Activated T-cell treated with anti-CD3 and anti-CD28 coated beads, Interleukin-2, amount 50 U/mL, for 72 hours (primary cell): ENCODE data around the gene NRXN2. TPM values are rescaled to one million over a fixed set of nuclear protein-coding genes. Genes with fewer than 3 reads are reported as not detected.
A peak's percentile ranks its signal among the peaks of the same experiment; 100 is the strongest.

Experiments used
- ATAC-seq, 2 donors: fragments of 150-1000 bp; cut with Tn5 transposase; replicated peaks in 1 of 2; 2 replicates each; pipeline ENCODE4 v1.10.0; 2021; ENCODE audit warnings: moderate library complexity in 2 of 2, mild to moderate bottlenecking in 1 of 2
- DNase-seq, 2 donors: peaks; one replicate each; pipeline ENCODE4 v3.0.0; 2021 to 2022; ENCODE audit warnings: mixed read lengths in 1 of 2
- H3K27ac Mint-ChIP-seq: one replicate; pipeline ENCODE4 v1.8.0; 2022; ENCODE audit warnings: mild to moderate bottlenecking, moderate library complexity, mixed read lengths
- H3K27me3 Mint-ChIP-seq: one replicate; pipeline ENCODE4 v1.8.0; 2022; ENCODE audit warnings: low read depth, mixed read lengths
- H3K36me3 Mint-ChIP-seq, 2 donors: one replicate each; pipeline ENCODE4 v1.8.0; 2022; ENCODE audit warnings: mixed read lengths in 2 of 2, mild to moderate bottlenecking in 1 of 2; ENCODE audit not compliant: insufficient read depth in 2 of 2
- H3K4me1 Mint-ChIP-seq: one replicate; pipeline ENCODE4 v1.8.0; 2022; ENCODE audit warnings: low read depth, mixed read lengths
- H3K4me3 Mint-ChIP-seq, 2 donors: one replicate each; pipeline ENCODE4 v1.8.0; 2022; ENCODE audit warnings: mild to moderate bottlenecking in 2 of 2, mixed read lengths in 2 of 2, moderate library complexity in 2 of 2
- H3K9me3 Mint-ChIP-seq, 2 donors: one replicate each; pipeline ENCODE4 v1.8.0; 2022; ENCODE audit warnings: mixed read lengths in 2 of 2
- total RNA-seq, 2 donors: library from RNA; stranded (reverse); gene quantifications; one replicate each; pipeline ENCODE4 v1.2.3, GENCODE V29; 2022

Gene NRXN2
- total RNA-seq = under 1 TPM; 0.37 to 0.55 TPM

DNA sequence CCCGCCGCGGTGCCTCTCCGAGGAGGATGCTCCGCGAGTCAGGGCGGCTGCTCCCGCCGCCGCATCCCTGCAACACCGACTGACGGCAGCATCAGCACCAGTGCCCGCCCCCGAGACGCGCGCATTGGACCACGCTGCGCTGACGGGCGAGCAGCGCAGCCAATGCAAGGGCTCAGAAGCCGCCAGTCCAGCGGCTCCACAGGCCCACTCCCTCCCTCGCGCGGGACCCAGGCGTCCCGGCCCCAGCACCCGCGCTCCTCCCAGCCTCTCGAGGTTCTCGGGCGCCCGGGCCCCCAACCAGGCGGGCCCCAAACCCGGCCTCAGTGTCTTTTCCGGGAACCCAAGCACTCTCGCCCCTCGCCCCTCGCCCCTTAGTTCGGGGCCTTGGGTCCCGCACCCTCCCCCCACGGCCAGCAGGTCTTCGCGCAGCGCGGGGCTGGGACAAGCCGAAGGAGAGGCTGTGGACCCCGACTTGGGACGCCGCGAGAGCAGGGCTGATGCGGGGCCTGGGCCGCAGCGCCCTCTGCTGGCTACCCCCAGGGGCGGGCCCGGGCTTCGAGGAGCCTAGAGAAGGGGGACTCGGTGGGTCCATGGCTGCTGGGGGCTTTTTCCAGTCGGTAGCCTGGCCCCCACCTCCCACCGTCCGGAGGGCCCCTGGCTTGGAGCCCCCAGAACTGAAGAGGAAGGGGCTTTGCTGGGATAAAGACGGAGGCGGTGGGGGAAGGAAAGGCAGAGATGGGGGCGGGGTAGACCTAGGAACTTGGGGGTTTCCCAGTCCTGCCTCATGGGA is at the start of gene NRXN2:
TSS of gene NRXN2 (minus strand) at position 81 of the 790 bp plus-strand sequence. CDS start 9,498 bp downstream, outside the sequence.
- H3K4me3 Mint-ChIP-seq = peak within 1 kb of the TSS; percentile 75 to 76
- H3K27ac Mint-ChIP-seq = peak within 1 kb of the TSS; percentile 44
- ATAC-seq = peak; percentile 99

GRCh38 chr11:64772303-64773018 is 49.5 kb upstream of the NRXN2 start:
- Mint-ChIP-seq H3K36me3 (peaks cover 37 to 91% of the 10 kb centered on the region in 2 donors), H3K27me3 (no peaks in the 10 kb centered on the region), H3K4me1 (peaks cover 96% of the 10 kb centered on the region), H3K4me3 (peak overlapping the region; percentile 20 to 70), H3K9me3 (no peaks in the 10 kb centered on the region), H3K27ac (peak overlapping the region; percentile 97)
- DNase-seq (no peak), ATAC-seq (no peak)

More for the DNA sequence above, at the start of gene NRXN2:
- Mint-ChIP-seq H3K4me1 (peaks cover 20% of the 10 kb centered on the region), H3K27me3 (peaks cover 31% of the 10 kb centered on the region), H3K36me3 (no peaks in the 10 kb centered on the region), H3K9me3 (no peaks in the 10 kb centered on the region)
- peak; percentile 92 for DNase-seq

GRCh38 chr11:64771861-64772260 is 48.9 kb upstream of the NRXN2 start:
- Mint-ChIP-seq H3K9me3 (no peaks in the 10 kb centered on the region), H3K36me3 (peaks cover 31 to 89% of the 10 kb centered on the region in 2 donors), H3K4me3 (peak overlapping the region; percentile 20 to 70), H3K4me1 (peaks cover 96% of the 10 kb centered on the region), H3K27ac (peak overlapping the region; percentile 97), H3K27me3 (no peaks in the 10 kb centered on the region)
- ATAC-seq (no peak), DNase-seq (no peak)

- DNase-seq (no peak), ATAC-seq (no peak)
- peak overlapping the region; percentile 97 for H3K27ac Mint-ChIP-seq
- no peaks in the 10 kb centered on the region for H3K9me3 Mint-ChIP-seq
- no peaks in the 10 kb centered on the region for H3K27me3 Mint-ChIP-seq
- peaks cover 91% of the 10 kb centered on the region for H3K4me1 Mint-ChIP-seq
- H3K4me3 Mint-ChIP-seq = no peak overlapping the region
- peaks cover 22 to 77% of the 10 kb centered on the region in 2 donors for H3K36me3 Mint-ChIP-seq
These were observed 47.1 kb upstream of the NRXN2 start for GRCh38 chr11:64770120-64770519.

DNA sequence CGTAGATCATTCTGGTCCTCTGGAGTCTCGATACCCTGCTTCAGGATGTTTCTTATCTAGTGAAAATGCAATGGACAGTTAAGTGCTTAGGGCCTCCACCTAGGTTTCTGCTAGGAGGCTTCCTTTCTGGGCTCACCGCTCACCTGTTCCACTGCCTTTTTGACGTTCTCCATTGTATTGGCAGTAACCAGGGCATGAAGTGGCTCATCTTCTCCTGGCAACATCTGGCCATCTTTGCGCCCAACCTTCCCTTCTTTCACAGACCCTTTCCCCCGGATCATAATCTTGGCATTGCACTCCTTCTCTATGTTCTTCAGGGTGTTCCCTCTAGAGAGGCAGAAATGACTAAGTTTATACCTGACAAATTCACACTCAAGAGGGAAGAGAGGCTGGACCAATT is 46.3 kb upstream of the NRXN2 start:
- DNase-seq (no peak), ATAC-seq (no peak)
- Mint-ChIP-seq H3K4me1 (peaks cover 91% of the 10 kb centered on the region), H3K27ac (peak overlapping the region; percentile 11), H3K9me3 (no peaks in the 10 kb centered on the region), H3K27me3 (no peaks in the 10 kb centered on the region), H3K4me3 (no peak overlapping the region), H3K36me3 (peaks cover 24 to 76% of the 10 kb centered on the region in 2 donors)

DNA sequence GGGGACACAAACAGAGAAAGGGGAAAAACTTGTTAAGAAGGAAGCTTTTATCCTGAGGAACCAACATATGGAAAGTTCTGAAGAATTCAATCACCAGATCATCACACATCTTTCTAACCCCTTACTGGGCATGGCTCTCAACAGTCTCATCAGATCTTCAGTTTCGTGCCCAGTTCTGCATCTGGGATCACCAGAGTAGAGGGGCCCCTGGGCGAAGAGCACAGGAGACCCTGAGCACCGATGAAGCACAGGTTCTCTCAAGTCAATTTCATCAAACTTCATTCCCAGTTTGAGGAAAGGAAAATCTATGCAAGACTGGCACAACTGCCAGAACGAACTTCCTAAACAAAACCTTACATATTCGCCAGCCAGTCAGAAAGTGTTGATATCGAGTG is 45.3 kb upstream of the NRXN2 start:
- ATAC-seq (no peak), DNase-seq (no peak)
- Mint-ChIP-seq H3K9me3 (no peaks in the 10 kb centered on the region), H3K27ac (no peak overlapping the region), H3K36me3 (peaks cover 20 to 70% of the 10 kb centered on the region in 2 donors), H3K4me1 (peaks cover 91% of the 10 kb centered on the region), H3K27me3 (no peaks in the 10 kb centered on the region), H3K4me3 (peak overlapping the region in 1 of 2 donors; percentile 50)

DNA sequence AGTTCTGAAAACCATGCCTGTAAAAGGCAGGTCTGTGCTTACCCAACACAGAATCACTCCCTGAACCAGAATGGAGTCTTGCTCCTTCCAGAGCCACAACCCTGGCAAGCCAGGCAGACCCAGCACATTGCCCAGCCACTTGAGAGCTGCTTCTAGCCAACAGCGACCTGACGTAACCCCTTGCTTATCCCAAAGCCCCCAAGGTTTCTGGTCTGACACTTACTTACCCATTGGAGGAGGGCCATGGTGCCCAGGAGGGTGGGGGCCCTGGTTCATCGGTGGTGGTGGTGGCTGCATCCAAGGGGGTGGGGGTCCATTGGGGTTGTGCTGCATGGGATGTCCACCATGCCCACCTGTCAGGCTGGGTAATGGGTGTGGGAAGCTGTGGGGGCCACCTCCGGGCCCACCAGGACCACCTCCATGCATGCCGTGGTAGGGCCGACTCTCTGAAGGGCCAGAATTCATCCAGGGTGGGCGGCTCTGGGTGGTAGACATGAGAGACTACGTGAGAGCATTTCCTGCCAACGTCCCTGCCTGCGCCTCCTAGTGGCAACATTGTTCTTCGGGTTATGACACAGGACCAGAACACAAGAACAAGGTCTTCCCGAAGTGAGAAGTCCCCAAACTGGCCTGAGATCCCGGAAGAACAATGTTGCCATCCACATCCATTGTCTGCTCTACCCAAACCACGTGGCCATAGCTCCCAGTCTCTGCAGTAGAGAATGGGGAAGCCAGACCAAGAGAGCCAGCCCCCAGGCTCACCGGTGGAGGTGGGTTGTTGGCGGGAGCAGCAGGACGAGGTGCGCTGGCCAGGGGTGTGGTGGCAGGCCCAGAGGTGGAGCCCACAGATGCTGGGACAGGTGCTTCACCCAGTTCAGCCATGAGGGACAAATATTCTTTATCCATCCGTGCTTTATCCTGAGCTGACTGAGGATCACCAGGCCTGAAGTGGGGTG is 44.6 kb upstream of the NRXN2 start:
- Mint-ChIP-seq H3K9me3 (no peaks in the 10 kb centered on the region), H3K27ac (peak overlapping the region; percentile 86), H3K4me1 (peaks cover 91% of the 10 kb centered on the region), H3K4me3 (peak overlapping the region in 1 of 2 donors; percentile 50), H3K36me3 (peaks cover 20 to 69% of the 10 kb centered on the region in 2 donors), H3K27me3 (no peaks in the 10 kb centered on the region)
- DNase-seq = peak; percentile 83 to 85
- ATAC-seq = peak; percentile 48 to 53

DNA sequence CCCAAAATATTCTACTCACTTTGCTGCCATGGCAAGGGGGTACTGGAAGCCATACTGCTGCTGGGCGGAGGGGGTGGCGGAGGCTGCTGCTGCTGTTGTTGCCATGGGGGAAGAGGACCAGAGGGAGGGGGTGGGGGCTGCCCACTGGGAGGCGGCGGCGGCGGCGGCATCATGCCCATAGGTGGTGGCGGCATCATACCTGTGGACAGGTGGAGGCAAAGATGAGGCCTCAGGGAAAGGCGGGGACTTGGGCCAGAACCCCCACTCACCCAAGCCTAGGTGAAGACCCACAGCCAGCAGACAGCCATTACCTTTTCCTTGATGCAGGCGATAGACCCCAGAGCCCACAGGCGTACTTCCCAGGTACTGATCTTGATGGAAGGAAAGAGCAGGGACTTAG is 43.9 kb upstream of the NRXN2 start:
- peaks cover 91% of the 10 kb centered on the region for H3K4me1 Mint-ChIP-seq
- H3K36me3 Mint-ChIP-seq = peaks cover 20 to 62% of the 10 kb centered on the region in 2 donors
- H3K9me3 Mint-ChIP-seq = no peaks in the 10 kb centered on the region
- DNase-seq (no peak), ATAC-seq (no peak)
- H3K27ac Mint-ChIP-seq = no peak overlapping the region
- H3K27me3 Mint-ChIP-seq = no peaks in the 10 kb centered on the region
- H3K4me3 Mint-ChIP-seq = no peak overlapping the region

DNA sequence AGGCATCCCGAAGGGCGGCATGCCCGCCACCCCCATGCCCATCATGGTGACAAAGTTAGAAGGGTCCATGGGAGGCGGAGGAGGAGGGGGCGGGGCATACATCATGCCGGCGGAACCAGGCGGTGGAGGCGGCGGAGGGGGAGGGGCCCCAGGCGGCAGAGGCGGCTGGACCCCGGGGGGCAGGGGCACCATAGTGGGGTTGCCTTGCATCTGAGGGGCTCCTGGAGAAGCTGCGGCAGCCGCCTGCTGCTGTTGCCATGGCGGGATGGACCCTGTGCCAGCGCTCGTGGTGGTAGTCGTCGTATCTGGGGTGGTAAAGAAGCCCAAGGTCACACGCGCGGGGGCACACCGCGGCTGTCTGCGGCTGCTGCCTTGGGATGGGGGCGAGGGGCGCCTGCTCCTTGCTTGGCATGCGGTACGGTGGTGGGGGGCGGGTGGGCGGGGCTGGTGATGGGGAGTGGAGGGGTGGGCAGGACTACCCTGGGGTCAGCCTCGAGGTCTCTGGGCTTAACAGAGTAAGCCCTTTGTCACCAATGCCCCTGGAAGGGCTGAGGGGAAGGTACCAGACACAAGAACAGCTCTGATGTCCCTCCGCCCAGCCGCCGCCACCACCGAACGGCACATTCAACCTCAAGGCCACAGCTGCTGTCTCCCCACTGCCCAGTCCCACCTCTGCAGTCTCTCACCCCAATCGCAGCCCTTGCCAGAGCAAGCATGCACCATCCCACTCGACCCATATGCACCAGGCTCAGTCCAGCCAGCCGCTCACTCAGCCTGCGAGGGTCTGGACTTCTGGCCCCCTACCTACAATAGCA is 43.1 kb upstream of the NRXN2 start:
- peak overlapping the region; percentile 6 for H3K27ac Mint-ChIP-seq
- peaks cover 20 to 54% of the 10 kb centered on the region in 2 donors for H3K36me3 Mint-ChIP-seq
- H3K27me3 Mint-ChIP-seq = no peaks in the 10 kb centered on the region
- peak overlapping the region in 1 of 2 donors; percentile 20 for H3K4me3 Mint-ChIP-seq
- ATAC-seq (no peak), DNase-seq (no peak)
- no peaks in the 10 kb centered on the region for H3K9me3 Mint-ChIP-seq
- peaks cover 91% of the 10 kb centered on the region for H3K4me1 Mint-ChIP-seq

DNA sequence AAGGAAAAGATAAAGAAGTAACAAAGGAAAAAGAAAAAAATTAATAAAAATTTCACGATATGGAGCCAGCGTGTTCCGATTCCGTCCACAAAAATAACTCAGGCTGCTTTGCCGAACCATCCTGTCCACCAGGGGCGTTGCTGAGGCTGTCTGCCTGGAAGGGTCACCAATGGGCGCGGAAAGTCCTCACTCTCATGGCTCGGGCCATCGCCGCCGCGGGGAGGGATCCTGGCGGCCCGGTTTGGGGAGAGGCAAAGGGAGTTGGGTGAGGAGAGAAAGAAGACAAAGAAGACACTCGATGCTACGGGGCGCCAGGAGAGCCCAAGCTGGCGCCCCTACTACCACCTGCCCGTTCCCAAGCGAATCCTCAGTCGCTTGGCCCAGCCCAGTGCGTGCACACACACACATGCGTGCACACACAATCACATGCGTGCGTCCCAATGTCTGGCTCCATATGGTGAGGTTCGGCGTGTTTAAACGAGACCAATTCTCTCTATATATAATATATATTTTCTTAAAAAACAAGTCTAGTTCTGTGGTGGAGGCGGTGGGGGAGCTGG is 42.4 kb upstream of the NRXN2 start:
- H3K4me3 Mint-ChIP-seq = peak overlapping the region; percentile 78 to 83
- H3K27ac Mint-ChIP-seq = peak overlapping the region; percentile 85
- no peak for ATAC-seq
- no peak for DNase-seq
- H3K27me3 Mint-ChIP-seq = no peaks in the 10 kb centered on the region
- no peaks in the 10 kb centered on the region for H3K9me3 Mint-ChIP-seq
- H3K36me3 Mint-ChIP-seq = peaks cover 17 to 47% of the 10 kb centered on the region in 2 donors
- H3K4me1 Mint-ChIP-seq = peaks cover 90% of the 10 kb centered on the region

GRCh38 chr11:64764753-64765152 is 41.8 kb upstream of the NRXN2 start:
- H3K4me3 Mint-ChIP-seq = peak overlapping the region; percentile 78 to 83
- ATAC-seq (no peak), DNase-seq (no peak)
- H3K27me3 Mint-ChIP-seq = no peaks in the 10 kb centered on the region
- H3K27ac Mint-ChIP-seq = peak overlapping the region; percentile 85
- peaks cover 86% of the 10 kb centered on the region for H3K4me1 Mint-ChIP-seq
- peaks cover 14 to 44% of the 10 kb centered on the region in 2 donors for H3K36me3 Mint-ChIP-seq
- no peaks in the 10 kb centered on the region for H3K9me3 Mint-ChIP-seq
